CD4-positive, alpha-beta T cell treated with Interleukin-4 for 1 hour (primary cell): ENCODE data around the gene TBXA2R.

ENCODE experiments used
- DNase-seq, 2 donors: peaks; one replicate each; pipeline ENCODE4 v3.0.0-alpha.2; 2020 to 2022

Gene TBXA2R

DNA sequence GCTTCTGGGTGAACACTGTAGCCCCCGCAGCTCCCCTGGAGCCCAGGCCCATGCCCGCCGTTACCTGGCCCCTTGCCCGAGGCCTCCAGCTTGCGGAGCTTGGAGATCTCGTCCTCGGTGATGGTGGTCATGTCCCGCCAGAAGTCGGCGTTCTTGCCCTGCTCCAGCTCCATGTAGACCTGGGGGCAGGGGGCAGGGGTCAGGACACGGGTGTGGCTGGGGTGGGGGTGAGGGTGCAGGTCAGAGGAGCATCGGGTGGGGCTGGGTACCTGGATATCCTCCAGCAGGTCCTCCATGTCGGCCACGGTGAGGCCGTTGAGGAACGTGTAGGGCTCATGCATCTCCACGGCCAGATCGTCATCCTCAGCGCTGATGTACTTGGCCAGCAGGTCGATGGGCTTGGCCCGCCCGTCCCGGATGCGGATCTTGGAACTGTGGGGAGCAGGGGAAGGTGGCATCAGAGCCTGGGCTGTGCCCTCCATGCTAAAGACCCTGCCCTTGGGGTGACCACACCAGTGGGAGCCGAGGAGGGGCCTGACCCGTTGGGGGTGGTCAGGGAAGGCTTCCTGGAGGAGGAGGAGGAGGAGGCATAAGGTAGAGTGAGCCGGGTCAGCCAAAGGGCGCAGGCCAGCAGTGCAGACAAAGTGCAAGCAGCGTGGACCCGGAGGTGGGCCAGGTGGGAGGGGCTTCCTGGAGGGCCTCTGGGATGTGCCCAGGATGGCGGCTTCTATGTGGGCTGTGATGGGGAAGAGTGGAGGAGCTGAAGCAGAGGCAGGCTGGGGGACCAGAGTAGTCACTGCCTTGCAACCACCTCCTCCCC lies 12.3 kb upstream of the TBXA2R start:
- DNase-seq, result no peak

DNA sequence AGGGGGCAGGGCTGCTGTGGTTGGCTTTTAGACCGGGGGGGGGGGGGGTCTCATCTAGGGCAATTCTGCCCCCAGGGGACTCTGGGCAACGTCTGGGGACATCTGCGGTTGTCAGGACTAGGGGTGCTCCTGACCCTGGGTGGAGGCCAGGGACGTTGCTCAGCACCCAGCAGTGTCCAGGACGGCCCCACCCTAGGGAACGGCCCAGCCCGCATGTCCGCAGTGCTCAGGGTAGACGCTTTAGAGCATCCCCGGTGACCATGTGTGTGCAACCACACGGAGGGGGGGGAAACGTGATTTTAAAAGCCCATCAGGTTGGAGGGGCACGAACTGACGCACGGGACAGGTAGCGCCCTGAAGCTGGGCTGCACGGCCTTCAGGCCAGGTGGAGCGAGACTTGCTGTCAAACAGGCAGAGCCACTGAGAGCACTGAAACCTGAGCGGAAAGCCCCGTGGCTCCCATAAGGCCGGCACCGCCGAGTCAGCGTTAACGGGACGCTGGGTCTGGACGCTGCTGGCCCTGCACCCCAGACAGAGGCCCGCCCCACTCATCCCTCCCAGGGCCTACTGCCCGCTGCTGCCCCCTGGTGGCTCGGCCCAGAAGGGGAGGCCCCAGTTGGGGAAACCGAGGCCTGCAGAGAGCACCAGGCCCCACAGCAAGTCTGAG lies 11.6 kb upstream of the TBXA2R start:
- DNase-seq, result peak; percentile 41 to 45

DNA sequence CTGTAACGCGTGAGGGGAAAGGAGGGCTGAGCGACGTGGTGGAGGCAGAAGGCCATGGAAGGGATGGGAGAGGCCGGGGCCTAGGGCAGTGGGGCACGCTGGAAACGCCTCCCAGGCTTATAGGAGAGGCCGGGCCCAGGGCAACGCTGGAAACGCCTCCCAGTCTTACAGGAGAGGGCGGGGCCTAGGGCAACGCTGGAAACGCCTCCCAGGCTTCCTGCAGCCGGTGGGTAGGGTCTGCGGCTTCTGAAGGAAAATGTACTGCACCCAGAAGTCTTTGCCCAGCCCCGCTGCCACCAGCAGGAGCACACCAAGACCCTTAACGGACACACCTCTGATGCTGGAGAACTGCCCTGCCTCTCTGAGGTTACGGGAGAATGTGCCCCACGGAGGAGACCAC lies 10.8 kb upstream of the TBXA2R start:
- no peak for DNase-seq

DNA sequence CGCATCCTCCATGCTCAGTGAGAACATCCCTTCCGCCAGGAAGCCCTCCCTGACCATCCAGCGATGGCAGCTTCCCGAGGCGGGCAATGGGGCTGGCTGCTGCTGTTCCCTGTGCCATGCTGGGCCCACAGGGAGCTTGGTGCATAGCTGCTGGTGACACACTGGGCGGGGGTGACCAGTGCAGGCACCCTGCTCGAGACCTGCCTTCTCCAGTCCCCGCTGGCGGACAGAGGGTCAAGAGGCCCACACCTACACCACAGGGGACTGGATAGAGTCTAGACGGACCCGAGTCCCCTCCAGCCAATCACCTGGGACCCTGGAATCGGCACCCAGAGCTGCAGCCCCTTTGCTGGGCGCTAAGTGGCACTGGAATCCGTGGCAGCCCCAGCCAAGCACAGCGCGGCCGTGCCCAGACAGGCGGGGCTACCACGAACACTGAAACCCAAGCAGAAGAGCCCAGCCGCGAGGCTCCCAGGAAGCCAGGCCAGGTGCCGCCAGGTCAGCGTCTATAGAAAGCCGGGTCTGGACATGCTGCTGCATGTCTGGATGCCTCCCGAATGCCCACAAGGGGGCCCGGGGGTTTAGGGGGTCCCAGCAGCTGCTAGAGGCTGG lies 9.0 kb upstream of the TBXA2R start:
- DNase-seq, result no peak

DNA sequence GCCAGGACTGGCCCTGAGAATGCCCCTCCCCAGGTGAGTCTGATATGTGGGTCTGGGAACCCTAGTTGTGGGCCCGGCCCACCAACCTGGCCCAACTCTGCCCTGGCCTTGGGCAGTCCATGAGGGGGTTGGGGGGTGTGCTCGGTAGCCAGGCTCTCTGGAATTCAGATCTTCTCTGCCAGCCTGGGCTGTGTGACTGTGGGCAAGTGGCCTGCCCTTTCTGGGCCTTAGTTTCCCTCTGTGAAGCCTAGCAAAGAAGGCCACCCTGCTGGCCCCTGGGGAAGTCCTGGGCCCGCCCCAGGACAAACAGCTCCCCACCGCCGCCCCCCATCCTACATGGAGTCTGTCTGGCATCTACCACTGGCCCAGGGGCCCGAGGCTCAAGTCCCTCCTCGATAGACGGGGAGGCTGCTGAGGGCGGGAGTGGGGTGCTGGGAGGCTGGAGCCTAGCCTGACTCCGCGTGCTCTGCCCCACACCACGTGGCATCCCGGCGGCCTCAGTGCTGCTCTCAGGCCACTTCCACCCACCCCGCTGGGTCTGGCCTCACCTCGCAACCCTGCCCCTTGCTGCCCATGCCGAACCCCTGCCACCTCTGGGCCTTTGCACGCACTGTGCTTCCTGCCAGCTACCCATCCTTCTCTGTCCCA lies 8.3 kb upstream of the TBXA2R start:
- DNase-seq, result no peak

DNA sequence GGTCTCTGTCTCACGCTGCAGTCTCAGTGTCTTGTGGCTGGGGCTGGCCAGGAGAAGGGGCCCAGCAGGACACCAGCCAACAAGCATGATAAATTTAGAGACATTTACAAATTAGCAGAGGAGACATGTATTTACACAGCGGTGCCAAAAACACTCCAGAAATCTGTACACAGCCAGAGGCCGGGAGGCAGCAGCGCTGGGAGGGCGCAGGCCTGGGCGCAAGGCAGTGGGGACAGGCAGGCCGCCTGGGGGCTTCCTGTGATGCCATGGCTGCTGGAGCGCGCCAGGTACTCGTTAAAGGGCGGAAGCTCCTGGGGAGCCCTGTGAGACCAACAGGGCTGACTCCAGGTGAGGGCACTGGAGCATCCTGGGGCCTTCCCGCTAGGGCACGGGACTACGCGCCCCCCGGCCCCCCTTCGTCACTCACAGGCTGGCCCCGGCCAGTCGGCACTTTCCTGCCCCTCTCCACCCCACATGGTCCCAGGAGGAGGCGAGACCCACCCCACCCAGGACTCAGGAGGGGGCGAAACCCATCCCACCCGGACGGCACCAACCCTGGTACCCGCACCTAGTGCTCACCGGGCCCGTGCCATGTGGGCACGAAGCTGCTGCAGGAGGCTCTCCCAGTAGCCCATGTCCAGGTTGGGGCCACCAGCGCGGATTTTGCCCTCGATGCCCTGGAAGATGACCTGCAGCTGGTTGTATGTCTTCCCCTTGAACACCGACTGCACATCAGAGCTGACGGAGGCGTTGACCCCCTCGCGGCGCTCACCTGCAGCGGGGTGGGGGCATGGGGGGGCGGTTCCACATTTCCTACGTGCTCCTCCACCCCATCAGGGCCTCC lies 7.4 kb upstream of the TBXA2R start:
- DNase-seq, result no peak

DNA sequence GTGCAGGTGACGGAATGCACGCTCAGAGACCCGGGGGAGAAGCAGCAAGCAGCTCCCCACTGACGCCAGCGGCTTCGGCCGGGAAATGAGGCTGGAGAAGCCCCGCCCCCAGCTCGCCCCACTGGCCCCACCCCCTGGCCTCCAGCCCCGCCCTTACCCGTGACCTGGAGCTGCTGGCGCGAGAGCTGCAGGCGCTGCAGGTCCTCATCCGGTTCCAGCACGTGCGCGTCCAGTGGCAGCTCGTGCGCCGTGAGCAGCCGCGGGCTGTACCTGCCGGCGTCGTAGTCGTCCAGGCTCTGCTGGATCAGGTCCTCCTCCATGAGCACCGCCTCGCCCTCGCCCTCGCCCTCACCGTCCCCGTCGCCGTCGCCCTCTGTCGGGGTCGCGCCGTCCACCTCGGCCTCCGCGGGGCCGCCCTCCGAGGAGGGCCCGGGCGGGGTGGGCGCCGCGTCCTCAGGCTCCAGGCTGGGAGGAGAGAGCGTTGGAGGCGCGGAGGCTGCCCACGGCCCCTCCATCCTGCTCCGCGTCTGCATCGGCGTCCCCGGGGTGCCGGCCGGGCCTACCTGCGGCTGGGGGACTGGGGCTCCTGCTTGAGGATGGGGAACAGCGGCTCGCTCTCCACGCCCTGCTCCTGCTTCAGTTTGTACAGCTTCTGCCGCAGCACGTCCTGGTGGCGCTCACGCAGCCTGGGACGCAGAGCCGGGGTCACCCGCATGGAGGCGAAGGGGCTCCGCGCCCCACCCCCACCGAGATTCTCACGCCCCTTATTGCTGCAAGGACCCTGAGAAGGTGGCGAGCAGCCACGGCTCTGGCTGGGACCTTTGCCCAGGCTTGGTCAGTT lies 6.4 kb upstream of the TBXA2R start:
- DNase-seq, result no peak

DNA sequence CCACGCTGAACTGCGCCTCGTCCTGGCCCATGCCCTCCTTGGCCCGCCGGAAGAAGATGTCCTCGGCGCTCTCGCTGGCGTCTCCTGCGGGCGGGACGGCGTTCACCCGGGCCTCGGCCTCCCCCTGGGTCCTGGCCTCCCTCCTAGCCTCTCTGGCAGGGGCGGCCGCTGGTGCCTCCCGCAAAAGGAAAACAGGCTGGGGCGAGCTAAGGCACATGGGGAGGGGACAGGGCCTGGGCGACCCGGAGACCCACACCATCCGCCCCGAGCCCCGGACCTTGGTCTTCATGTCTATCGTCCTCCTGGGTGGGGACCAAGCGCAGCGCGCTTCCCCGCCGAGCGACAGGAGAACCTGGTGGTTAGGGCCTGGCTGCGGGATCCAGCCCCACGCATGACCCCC lies 5.7 kb upstream of the TBXA2R start:
- DNase-seq, result no peak

DNA sequence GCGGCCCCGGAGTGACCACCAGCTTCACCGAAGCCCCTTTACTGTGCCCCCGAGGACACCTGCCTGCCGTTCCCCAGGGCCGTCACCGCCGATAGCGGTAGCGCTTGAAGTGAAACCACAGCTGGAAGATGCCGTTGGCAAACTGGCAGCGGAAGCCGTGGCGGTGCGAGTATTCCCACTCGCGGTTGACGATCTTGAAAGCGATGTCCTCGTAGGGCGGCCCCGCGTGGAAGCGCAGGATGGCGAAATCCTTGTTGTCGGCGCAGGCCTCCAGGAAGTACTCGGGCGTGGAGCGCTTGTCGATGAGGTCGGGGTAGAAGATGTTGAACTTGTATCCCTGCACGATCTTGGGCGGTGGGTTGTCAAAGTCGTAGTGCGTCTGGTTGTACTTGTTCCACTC lies 5.2 kb upstream of the TBXA2R start:
- no peak for DNase-seq

DNA sequence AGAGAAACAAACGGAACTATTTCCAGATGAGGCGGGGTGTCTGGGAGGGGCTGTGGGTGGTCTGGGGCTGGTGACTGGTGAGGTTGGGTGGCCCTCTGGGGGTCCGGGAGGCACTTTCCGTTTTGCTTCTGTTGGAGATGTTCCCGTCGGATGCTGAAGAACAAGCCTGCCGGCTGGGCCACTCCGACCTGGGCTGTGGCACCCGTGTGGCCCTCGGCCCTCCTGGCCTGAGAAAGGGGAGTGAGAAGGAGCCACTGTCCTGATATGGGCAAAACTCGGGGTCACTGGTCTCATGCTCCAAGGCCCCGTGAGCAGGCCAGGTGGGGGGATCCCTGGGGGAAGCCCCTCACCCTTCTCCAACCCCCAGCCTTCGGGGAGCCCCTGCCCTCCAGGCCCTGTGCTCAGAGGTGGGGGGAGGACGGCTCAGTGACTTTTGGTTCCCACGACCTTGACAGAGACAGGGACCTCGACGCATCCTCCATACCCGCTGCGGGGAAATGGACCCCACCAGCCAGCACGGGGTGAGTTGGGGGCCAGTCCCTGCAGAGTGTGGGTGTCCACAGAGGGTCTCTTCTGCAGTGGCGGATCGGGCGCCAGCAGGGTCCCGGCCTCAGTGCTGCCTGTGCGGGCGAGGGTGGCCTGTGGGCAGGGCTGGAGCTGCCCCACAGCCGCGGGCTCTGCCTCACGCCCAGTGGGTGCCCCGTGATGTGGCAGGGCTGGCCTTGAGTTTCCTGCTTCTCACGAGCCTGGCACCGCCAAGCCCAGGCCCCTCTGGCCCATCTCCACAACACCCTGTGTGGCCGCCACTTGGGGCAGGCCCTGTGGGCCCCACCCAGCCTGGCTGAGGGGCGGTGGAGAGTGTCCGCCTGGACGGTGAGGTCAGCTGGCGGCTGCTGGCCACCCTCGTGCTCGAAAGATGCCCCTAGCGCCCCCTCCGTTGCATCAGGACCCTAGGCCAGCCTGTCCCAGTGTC lies 4.4 kb upstream of the TBXA2R start:
- no peak for DNase-seq

DNA sequence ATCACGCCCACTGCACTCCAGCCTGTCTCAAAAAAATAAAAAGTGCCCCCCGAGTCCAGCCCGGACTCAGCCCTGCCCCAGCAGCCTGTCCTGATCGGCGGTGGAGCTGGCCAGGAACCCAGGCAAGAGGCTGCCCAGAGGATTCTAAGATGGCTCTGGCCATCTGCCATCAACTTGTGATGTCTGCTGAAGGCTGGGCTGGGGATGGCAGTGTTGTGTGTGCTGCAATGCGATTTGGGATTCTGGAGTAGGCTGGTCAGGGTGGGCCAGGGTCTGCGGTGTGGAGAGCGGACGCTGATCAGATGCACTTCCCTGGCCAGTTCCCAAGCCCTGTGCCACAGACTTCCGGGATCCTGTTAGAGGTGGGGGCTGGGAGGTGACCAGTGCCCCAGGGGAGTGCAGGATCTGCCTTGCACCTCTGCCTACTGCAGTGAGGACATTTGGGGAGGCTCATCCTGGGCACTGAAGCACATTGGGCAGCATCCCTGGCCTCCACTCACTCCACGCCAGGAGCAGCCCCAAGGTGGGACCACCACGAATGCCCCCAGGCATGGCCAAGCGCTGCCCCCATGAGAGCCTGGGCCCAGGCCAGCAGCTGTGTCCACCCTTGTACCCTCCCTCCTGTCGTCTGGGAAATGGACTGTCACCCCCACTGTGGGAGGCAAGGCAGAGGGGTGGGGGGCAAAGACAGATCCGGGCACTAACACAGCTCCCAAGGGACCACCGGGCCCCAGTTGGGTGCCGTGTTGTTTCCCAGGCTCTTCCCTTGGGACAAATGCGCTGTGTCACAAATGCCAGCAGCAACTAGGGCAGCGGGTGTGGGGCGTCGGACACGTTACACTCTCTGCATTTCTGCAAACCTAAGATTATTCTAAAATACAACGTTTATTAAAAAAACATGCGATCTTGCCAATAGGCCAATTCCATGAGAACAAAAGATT lies 3.4 kb upstream of the TBXA2R start:
- no peak for DNase-seq

DNA sequence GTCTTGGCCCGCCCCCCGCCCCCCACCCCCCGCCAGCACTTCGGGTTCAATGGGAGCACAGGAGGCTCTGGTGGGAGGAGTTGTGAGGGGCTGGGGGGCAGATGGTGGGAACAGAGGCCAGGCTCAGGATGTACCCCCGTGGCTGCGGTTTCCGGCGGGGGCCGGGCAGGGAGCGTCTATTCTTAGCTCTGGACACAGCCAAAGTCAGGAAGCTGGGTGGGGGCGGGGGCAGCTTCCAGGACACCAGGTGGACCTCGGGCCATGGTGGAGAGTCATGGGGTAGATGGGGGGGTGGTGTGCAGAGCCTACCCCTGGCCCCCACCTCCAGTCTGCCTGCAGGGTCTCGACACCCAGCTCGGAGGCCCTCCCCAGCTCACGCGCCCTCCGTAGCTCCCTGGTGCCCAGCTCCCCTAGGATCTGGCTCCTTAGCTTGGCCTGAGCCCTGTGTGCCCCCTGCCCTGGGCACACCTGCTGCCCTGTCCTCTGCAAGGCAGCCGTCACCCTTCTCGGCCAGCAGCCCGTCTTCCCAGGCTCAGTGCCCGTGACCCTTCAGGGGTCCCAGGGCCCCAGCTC lies 2.2 kb upstream of the TBXA2R start:
- DNase-seq, result no peak

DNA sequence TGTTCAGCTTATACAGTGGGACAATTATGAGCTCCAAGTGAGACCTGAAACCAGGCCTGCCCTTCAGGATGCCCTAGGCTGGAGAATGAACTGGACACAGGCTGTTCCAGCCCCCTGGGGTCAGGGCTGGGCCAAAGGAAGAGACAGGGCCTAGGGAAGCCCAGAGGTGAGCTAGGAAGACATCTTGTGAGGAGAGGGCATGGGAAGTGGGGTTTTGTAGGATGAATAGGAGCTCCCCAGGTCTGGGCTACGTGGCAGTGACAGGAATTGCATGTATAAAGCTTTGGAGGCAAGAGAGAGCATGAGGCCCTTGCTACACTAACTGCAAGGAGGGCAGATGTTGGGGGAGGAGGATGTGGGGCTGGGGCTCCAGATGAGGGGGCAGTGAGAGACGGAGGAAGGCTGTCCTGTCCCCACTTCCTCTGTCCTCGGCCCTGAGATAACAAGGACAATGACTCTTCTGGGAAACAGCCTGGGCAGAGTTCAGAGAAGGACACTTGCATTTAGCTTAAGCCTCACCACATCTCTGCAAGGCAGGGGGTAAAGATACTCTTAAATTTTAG lies 1.5 kb upstream of the TBXA2R start:
- no peak for DNase-seq

DNA sequence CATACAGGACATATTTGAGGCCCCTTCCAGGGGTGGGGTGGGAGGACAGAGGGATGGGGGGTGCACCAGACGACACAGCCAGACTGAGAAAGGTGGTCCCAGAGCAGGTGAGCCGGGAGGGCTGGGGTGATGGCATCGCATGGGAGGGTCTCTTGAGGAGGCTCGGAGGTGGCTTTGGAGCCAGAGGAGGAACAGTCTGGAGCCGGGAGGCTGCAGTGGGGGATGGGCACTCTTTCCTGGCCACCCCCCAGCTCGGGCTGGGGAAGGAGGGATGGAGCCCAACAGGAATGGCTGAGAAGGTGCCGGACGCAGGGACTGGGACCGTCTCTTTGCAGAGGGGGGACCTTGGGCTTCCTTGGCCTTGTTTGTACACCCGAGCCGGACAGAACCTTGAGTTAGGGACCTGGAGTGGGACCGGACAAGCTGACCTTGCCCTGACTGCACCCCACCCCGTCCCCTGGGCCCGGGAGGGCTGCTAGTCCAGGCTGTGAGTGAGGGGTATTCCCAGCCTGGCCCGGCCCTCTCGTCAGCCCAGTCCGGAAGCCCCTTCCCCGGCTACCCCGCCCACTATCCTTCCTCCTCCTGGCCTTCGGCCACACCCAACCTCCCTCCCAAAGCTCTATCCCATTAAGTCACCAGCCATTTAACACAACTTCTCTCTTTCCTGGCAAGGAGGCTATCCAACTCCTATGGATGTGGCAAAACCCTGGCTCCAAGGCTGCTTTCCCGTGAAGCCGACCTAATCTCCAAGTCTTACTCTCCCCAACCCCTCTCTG lies 816 bp upstream of the TBXA2R start:
- no peak for DNase-seq

DNA sequence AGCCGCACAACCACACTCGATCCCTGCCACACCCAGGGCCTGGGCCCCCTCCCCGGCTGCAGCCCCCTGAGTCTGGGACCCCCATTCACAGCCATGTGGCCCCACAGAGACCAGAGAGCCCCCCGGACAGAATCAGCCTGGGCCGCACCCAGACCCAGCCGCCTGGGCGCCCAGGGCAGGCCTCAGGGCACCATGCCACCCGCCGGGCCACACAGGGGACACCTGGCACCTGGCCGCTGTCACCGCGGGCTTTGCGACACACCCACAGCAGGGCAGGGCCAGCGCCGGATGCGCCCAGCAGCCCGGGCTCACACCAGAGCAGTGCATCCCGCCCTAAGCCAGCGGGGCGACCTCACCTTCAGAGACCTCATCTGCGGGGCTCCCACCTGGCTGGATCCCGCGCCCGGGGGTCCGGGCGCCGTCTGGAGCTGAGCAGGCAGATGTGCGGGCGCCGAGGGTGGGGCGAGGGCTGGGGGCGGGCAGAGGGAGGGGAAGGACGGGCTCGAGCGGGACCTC lies 443 bp downstream of the TBXA2R start:
- peak; percentile 19 to 30 for DNase-seq

DNA sequence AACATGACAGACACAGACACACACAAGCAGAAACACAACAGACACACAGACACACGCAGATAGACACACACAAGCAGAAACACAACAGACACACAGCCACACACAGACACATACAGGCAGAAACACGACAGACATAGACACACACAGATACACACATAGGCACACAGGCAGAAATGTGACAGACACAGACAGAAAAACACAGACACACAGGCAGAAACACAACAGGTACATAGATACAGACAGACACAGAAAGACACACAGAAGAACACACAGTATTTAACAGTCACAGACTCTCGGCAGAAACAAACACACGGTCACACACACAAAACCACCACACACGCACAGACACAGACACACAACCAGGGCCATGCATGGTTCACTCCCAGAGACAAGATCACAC lies 905 bp downstream of the TBXA2R start:
- DNase-seq, result no peak

DNA sequence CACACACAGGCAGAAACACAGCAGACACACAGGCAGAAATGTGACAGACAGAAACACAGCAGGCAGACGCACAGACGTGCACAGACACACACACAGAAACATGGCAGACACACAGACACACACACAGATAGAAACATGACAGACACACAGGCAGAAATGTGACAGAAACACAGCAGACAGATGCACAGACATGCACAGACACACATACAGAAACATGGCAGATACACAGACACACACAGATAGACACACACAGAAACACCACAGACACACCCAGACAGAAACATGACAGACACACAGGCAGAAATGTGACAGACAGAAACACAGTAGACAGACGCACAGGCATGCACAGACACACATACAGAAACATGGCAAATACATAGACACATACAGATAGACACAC lies 1.3 kb downstream of the TBXA2R start:
- no peak for DNase-seq

DNA sequence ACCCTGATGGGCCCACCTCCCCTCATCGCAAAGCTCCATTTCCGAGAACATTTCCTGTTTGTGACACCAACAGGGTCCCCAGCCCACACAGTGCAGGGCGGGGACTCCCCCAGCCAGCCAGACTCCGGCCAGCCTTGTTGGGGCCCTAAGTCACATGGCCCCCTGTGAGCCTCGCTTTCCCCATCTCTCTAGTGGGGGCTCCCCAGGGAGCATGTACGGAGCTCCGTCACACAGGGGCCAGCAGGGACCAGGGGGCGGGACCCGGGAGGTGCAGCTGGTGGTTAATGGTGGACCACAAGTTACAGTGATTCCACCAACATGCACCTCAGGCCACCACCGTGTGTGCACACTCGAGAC lies 1.7 kb downstream of the TBXA2R start:
- DNase-seq, result peak; percentile 30 to 33
